GM10847 (cell line): ENCODE data around the gene TMEM63B.

Source experiments
- POLR2A ChIP-seq: IDR thresholded peaks from 2 replicates; pipeline ENCODE4 v1.6.1; 2011; ENCODE audit not compliant: insufficient read length; ENCODE audit errors: extremely low read depth

Gene TMEM63B

GRCh38 chr6:44107017-44107416, 20.3 kb upstream of the TMEM63B start:
- no peak for TF ChIP-seq POLR2A

- no peak for TF ChIP-seq POLR2A
Measured at GRCh38 chr6:44108471-44108870, 18.9 kb upstream of the TMEM63B start.

- TF ChIP-seq POLR2A = no peak
Measured at GRCh38 chr6:44109212-44109611, 18.1 kb upstream of the TMEM63B start.

GRCh38 chr6:44110005-44110676, 17.2 kb upstream of the TMEM63B start:
- no peak for TF ChIP-seq POLR2A

- no peak for TF ChIP-seq POLR2A
Measured at GRCh38 chr6:44110966-44111365, 16.4 kb upstream of the TMEM63B start.

GRCh38 chr6:44111434-44112417, 15.6 kb upstream of the TMEM63B start:
- no peak for TF ChIP-seq POLR2A

- TF ChIP-seq POLR2A = no peak
Measured at GRCh38 chr6:44113414-44113813, 13.9 kb upstream of the TMEM63B start.

- TF ChIP-seq POLR2A = no peak
Measured at GRCh38 chr6:44115866-44116265, 11.5 kb upstream of the TMEM63B start.

- no peak for TF ChIP-seq POLR2A
Measured at GRCh38 chr6:44116641-44117382, 10.5 kb upstream of the TMEM63B start.

GRCh38 chr6:44117397-44118128, 9.8 kb upstream of the TMEM63B start:
- TF ChIP-seq POLR2A = no peak

- TF ChIP-seq POLR2A = no peak
Measured at GRCh38 chr6:44119704-44120262, 7.6 kb upstream of the TMEM63B start.

GRCh38 chr6:44120692-44121443, 6.5 kb upstream of the TMEM63B start:
- TF ChIP-seq POLR2A = no peak

GRCh38 chr6:44122801-44123200, 4.6 kb upstream of the TMEM63B start:
- no peak for TF ChIP-seq POLR2A

- no peak for TF ChIP-seq POLR2A
Measured at GRCh38 chr6:44123544-44123943, 3.8 kb upstream of the TMEM63B start.
